SU-DHL-6 (cell line): ENCODE results near the gene GRIK3.

Source experiments
- CTCF ChIP-seq: fragments of 200-600 bp; sonication (generic); IDR thresholded peaks from one replicate; pipeline ENCODE4 v1.5.1; 2017; ENCODE audit warnings: antibody characterized with exemption, mild to moderate bottlenecking, low read length, moderate library complexity; ENCODE audit not compliant: insufficient read depth, poor library complexity, severe bottlenecking
- EZH2phosphoT487 ChIP-seq: fragments of 200-600 bp; sonication (generic), shearing (Covaris generic); conservative IDR thresholded peaks from 2 replicates; pipeline ENCODE4 v1.6.1; 2018; ENCODE audit warnings: mild to moderate bottlenecking, antibody characterized with exemption, low read length, moderate library complexity, mixed read lengths

GRCh38 chr1:36996106-36996505, 38.2 kb downstream of the GRIK3 start:
- no peak for TF ChIP-seq CTCF
- no peak for TF ChIP-seq EZH2phosphoT487
